Measurements from ENCODE around the gene UBXN7. TPM values are rescaled to one million over a fixed set of nuclear protein-coding genes. Genes with fewer than 3 reads are reported as not detected.

Gene UBXN7
- total RNA-seq, 4 donors from 2014 or later: 4.2 to 8.0 (median 5.4) TPM

GRCh38 chr3:196418601-196419000 lies 13.6 kb downstream of the UBXN7 start:
- in situ Hi-C loops (cut with MboI; ENCODE audit: low sequenced_read_pairs in 4 of 4): no loop called here
- Histone ChIP-seq H3K4me1 (peaks cover 42 to 55% of the 10 kb centered on the region in 2 donors), H3K9me3 (no peaks in the 10 kb centered on the region), H3K27me3 (no peaks in the 10 kb centered on the region), H3K27ac (peak overlapping the region in 3 of 4 donors; percentile 12 to 29 (median 15)), H3K4me3 (no peak overlapping the region), H3K36me3 (no peaks in the 10 kb centered on the region)
- intact Hi-C loops (cut with DNase I; ENCODE audit: low total_unique reads): no loop called here
- ATAC-seq: no peak
- DNase-seq: no peak
- no peak for TF ChIP-seq POLR2A (IDR thresholded peaks at IDR 0.05)
- no peak for TF ChIP-seq CTCF (IDR thresholded peaks at IDR 0.05 in 4 of 5, conservative IDR thresholded peaks at IDR 0.05 in 1 of 5)

- Histone ChIP-seq H3K4me3 (no peak overlapping the region), H3K9me3 (no peaks in the 10 kb centered on the region), H3K4me1 (peaks cover 28 to 31% of the 10 kb centered on the region in 2 donors), H3K27me3 (no peaks in the 10 kb centered on the region), H3K27ac (no peak overlapping the region), H3K36me3 (no peaks in the 10 kb centered on the region)
- TF ChIP-seq CTCF (IDR thresholded peaks at IDR 0.05 in 4 of 5, conservative IDR thresholded peaks at IDR 0.05 in 1 of 5): no peak
- ATAC-seq (no peak), DNase-seq (no peak)
- in situ Hi-C loops (cut with MboI; ENCODE audit: low sequenced_read_pairs in 4 of 4): no loop called here
- intact Hi-C loops (cut with DNase I; ENCODE audit: low total_unique reads): no loop called here
Observed at GRCh38 chr3:196414469-196414868, 17.8 kb downstream of the UBXN7 start.

GRCh38 chr3:196412704-196413103 lies 19.5 kb downstream of the UBXN7 start:
- no peaks in the 10 kb centered on the region for H3K27me3 ChIP-seq
- intact Hi-C loops (cut with DNase I; ENCODE audit: low total_unique reads) (no loop called here), in situ Hi-C loops (cut with MboI; ENCODE audit: low sequenced_read_pairs in 4 of 4) (no loop called here)
- no peaks in the 10 kb centered on the region for H3K36me3 ChIP-seq
- H3K4me3 ChIP-seq: no peak overlapping the region
- no peak for DNase-seq
- no peak overlapping the region for H3K27ac ChIP-seq
- TF ChIP-seq CTCF (IDR thresholded peaks at IDR 0.05 in 4 of 5, conservative IDR thresholded peaks at IDR 0.05 in 1 of 5) (no peak), POLR2A (IDR thresholded peaks at IDR 0.05) (no peak)
- ATAC-seq: no peak
- H3K4me1 ChIP-seq: peaks cover 11 to 19% of the 10 kb centered on the region in 2 donors
- no peaks in the 10 kb centered on the region for H3K9me3 ChIP-seq

GRCh38 chr3:196409409-196409808 lies 22.8 kb downstream of the UBXN7 start:
- Histone ChIP-seq H3K27ac (no peak overlapping the region), H3K4me1 (peaks cover 10 to 14% of the 10 kb centered on the region in 2 donors), H3K27me3 (no peaks in the 10 kb centered on the region), H3K9me3 (no peaks in the 10 kb centered on the region), H3K36me3 (no peaks in the 10 kb centered on the region), H3K4me3 (no peak overlapping the region)
- TF ChIP-seq POLR2A (IDR thresholded peaks at IDR 0.05) (no peak), CTCF (IDR thresholded peaks at IDR 0.05 in 4 of 5, conservative IDR thresholded peaks at IDR 0.05 in 1 of 5) (no peak)
- in situ Hi-C loops (cut with MboI; ENCODE audit: low sequenced_read_pairs in 4 of 4) (no loop called here), intact Hi-C loops (cut with DNase I; ENCODE audit: low total_unique reads) (no loop called here)
- no peak for DNase-seq
- no peak for ATAC-seq

All from gastrocnemius medialis (tissue), 4 donors.